HEK293 (cell line): ENCODE data around the gene LRP1B.

Source experiments
- CTCF ChIA-PET: fragments of 350-600 bp; formaldehyde crosslinking; extraction: SDS; loops from one replicate; lab custom pipeline; 2021; ENCODE audit warnings: antibody characterized with exemption; lab: Yijun Ruan, JAX
- POLR2A ChIA-PET: fragments of 300-600 bp; formaldehyde crosslinking; extraction: SDS; loops from one replicate; lab custom pipeline; 2020; ENCODE audit warnings: antibody characterized with exemption, inconsistent platforms; lab: Yijun Ruan, JAX
- H3K27ac ChIP-seq: fragments of 200-500 bp; sonication (Bioruptor generic); 2 replicates; pipeline ENCODE4 v1.5.1; 2014; ENCODE audit warnings: low read depth, low read length, control low read depth, inconsistent platforms; ENCODE audit errors: extremely low read depth
- H3K36me3 ChIP-seq, 2 experiments: fragments of 200-500 bp in 1 of 2; sonication (Bioruptor generic) in 1 of 2; 1 replicate in 1 of 2; 2 replicates in 1 of 2; pipeline ENCODE4 v1.5.1; 2014 to 2017; ENCODE audit warnings: inconsistent platforms in 2 of 2, low read length in 2 of 2; ENCODE audit not compliant: control insufficient read depth in 2 of 2, insufficient read depth in 1 of 2
- H3K4me1 ChIP-seq: fragments of 200-500 bp; sonication (Bioruptor generic); 2 replicates; pipeline ENCODE4 v1.5.1; 2014; ENCODE audit warnings: mild to moderate bottlenecking, low read length, inconsistent platforms; ENCODE audit not compliant: control insufficient read depth, insufficient read depth
- H3K4me3 ChIP-seq: 2 replicates; pipeline ENCODE4 v1.5.1; 2011; ENCODE audit warnings: low read depth, mild to moderate bottlenecking, control low read depth, low read length, moderate library complexity
- H3K9me3 ChIP-seq: fragments of 200-500 bp; sonication (Bioruptor generic); 2 replicates; pipeline ENCODE4 v1.5.1; 2014; ENCODE audit warnings: low read depth, low read length, inconsistent platforms; ENCODE audit not compliant: control insufficient read depth, insufficient read depth
- GLIS1 ChIP-seq: fragments of 450-650 bp; formaldehyde crosslinking; IDR thresholded peaks from 2 replicates; pipeline ENCODE4 v1.5.1; 2016; ENCODE audit warnings: missing biosample characterization, missing genetic modification characterization
- SETDB1 ChIP-seq: IDR thresholded peaks from one replicate; pipeline ENCODE4 v1.6.1; 2017; ENCODE audit warnings: mild to moderate bottlenecking, low read length, moderate library complexity, mixed read lengths; ENCODE audit not compliant: insufficient read length
- ZFP41 ChIP-seq: fragments of 450-650 bp; formaldehyde crosslinking; IDR thresholded peaks from 2 replicates; pipeline ENCODE4 v1.5.1; 2016; ENCODE audit warnings: missing biosample characterization, missing genetic modification characterization, borderline replicate concordance
- ZNF148 ChIP-seq: fragments of 450-650 bp; formaldehyde crosslinking; IDR thresholded peaks from 2 replicates; pipeline ENCODE4 v1.5.0; 2017; ENCODE audit warnings: missing biosample characterization, missing genetic modification characterization, borderline replicate concordance
- ZNF37A ChIP-seq: fragments of 450-650 bp; IDR thresholded peaks from 2 replicates; pipeline ENCODE4 v1.5.1; 2018; ENCODE audit warnings: missing biosample characterization, missing genetic modification characterization
- ZNF514 ChIP-seq: fragments of 450-650 bp; formaldehyde crosslinking; IDR thresholded peaks from 2 replicates; pipeline ENCODE4 v1.5.1; 2016; ENCODE audit warnings: missing biosample characterization, missing genetic modification characterization
- ZNF521 ChIP-seq: fragments of 450-650 bp; formaldehyde crosslinking; IDR thresholded peaks from 2 replicates; pipeline ENCODE4 v1.5.1; 2017; ENCODE audit warnings: missing biosample characterization, mild to moderate bottlenecking, missing genetic modification characterization
- ZNF660 ChIP-seq: fragments of 450-650 bp; IDR thresholded peaks from 2 replicates; pipeline ENCODE4 v1.5.1; 2018; ENCODE audit warnings: missing biosample characterization, mild to moderate bottlenecking, missing genetic modification characterization
- ZNF664 ChIP-seq: fragments of 450-650 bp; formaldehyde crosslinking; IDR thresholded peaks from 2 replicates; pipeline ENCODE4 v1.5.1; 2016; ENCODE audit warnings: missing biosample characterization, missing genetic modification characterization
- ZNF670 ChIP-seq: fragments of 450-650 bp; formaldehyde crosslinking; IDR thresholded peaks from 2 replicates; pipeline ENCODE4 v1.5.1; 2016; ENCODE audit warnings: missing biosample characterization, missing genetic modification characterization, low read depth
- ZNF677 ChIP-seq: fragments of 450-650 bp; IDR thresholded peaks from 2 replicates; pipeline ENCODE4 v1.5.0; 2018; ENCODE audit warnings: missing biosample characterization, mild to moderate bottlenecking, missing genetic modification characterization, moderate library complexity
- TF ChIP-seq, protein P1 (sequence below): fragments of 450-650 bp; formaldehyde crosslinking; IDR thresholded peaks from 2 replicates; pipeline ENCODE4 v1.5.1; 2016; ENCODE audit warnings: missing biosample characterization, missing genetic modification characterization
- TF ChIP-seq, protein P2 (sequence below): fragments of 450-650 bp; formaldehyde crosslinking; IDR thresholded peaks from 2 replicates; pipeline ENCODE4 v1.5.1; 2016; ENCODE audit warnings: missing biosample characterization, missing genetic modification characterization
- TF ChIP-seq, protein P3 (sequence below): fragments of 450-650 bp; formaldehyde crosslinking; IDR thresholded peaks from 2 replicates; pipeline ENCODE4 v1.5.1; 2016; ENCODE audit warnings: missing biosample characterization, missing genetic modification characterization
- TF ChIP-seq, protein P4 (sequence below): fragments of 450-650 bp; formaldehyde crosslinking; IDR thresholded peaks from 2 replicates; pipeline ENCODE4; 2016; ENCODE audit warnings: missing biosample characterization, missing genetic modification characterization

The LRP1B gene

DNA sequence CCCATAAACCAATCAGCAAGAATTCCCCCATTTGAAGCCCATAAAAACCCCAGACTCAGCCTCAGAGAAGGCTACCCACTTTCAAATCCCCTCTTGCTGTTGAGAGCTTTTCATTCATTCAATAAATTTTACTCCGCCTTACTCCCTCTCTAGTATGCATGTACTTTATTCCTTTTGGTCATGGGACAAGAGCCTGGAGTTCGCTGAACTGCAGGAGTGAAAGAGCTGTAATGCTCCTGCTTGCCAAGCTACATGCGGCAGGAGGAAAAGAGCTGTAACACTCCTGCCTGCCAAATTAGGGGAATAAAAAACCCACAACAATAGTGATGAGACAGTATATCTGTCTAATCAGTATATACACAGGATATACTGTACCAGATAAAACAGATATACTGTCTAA, 1261.7 kb downstream of the LRP1B start:
- ChIA-PET POLR2A (no interaction called here), CTCF (interaction anchor here (0.7 kb wide), 2 partner anchors 43 to 625 kb away, joined by 3 read pairs; no protein-coding TSS in a partner anchor)
- TF ChIP-seq ZNF677 (tag by site-specific recombination) (no peak), ZNF514 (tag by site-specific recombination) (no peak), ZNF37A (tag by site-specific recombination) (no peak), ZNF664 (tag by site-specific recombination) (no peak), GLIS1 (tag by site-specific recombination) (no peak), ZNF660 (tag by site-specific recombination) (no peak)
- TF ChIP-seq, protein P1, sequence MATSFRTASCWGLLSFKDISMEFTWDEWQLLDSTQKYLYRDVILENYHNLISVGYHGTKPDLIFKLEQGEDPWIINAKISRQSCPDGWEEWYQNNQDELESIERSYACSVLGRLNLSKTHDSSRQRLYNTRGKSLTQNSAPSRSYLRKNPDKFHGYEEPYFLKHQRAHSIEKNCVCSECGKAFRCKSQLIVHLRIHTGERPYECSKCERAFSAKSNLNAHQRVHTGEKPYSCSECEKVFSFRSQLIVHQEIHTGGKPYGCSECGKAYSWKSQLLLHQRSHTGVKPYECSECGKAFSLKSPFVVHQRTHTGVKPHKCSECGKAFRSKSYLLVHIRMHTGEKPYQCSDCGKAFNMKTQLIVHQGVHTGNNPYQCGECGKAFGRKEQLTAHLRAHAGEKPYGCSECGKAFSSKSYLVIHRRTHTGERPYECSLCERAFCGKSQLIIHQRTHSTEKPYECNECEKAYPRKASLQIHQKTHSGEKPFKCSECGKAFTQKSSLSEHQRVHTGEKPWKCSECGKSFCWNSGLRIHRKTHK (tag by site-specific recombination) = no peak
- TF ChIP-seq, protein P2, sequence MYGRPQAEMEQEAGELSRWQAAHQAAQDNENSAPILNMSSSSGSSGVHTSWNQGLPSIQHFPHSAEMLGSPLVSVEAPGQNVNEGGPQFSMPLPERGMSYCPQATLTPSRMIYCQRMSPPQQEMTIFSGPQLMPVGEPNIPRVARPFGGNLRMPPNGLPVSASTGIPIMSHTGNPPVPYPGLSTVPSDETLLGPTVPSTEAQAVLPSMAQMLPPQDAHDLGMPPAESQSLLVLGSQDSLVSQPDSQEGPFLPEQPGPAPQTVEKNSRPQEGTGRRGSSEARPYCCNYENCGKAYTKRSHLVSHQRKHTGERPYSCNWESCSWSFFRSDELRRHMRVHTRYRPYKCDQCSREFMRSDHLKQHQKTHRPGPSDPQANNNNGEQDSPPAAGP (tag by site-specific recombination) = no peak
- TF ChIP-seq, protein P3, sequence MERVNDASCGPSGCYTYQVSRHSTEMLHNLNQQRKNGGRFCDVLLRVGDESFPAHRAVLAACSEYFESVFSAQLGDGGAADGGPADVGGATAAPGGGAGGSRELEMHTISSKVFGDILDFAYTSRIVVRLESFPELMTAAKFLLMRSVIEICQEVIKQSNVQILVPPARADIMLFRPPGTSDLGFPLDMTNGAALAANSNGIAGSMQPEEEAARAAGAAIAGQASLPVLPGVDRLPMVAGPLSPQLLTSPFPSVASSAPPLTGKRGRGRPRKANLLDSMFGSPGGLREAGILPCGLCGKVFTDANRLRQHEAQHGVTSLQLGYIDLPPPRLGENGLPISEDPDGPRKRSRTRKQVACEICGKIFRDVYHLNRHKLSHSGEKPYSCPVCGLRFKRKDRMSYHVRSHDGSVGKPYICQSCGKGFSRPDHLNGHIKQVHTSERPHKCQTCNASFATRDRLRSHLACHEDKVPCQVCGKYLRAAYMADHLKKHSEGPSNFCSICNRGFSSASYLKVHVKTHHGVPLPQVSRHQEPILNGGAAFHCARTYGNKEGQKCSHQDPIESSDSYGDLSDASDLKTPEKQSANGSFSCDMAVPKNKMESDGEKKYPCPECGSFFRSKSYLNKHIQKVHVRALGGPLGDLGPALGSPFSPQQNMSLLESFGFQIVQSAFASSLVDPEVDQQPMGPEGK (tag by site-specific recombination) = no peak
- TF ChIP-seq, protein P4, sequence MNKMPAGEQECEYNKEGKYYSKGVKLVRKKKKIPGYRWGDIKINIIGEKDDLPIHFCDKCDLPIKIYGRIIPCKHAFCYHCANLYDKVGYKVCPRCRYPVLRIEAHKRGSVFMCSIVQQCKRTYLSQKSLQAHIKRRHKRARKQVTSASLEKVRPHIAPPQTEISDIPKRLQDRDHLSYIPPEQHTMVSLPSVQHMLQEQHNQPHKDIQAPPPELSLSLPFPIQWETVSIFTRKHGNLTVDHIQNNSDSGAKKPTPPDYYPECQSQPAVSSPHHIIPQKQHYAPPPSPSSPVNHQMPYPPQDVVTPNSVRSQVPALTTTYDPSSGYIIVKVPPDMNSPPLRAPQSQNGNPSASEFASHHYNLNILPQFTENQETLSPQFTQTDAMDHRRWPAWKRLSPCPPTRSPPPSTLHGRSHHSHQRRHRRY = no peak
- Histone ChIP-seq H3K36me3 (no peaks in the 10 kb centered on the region), H3K4me1 (no peaks in the 10 kb centered on the region), H3K27ac (no peak overlapping the region), H3K9me3 (no peaks in the 10 kb centered on the region; the same call in 1 of the 2 replicates), H3K4me3 (no peak overlapping the region)

GRCh38 chr2:140865837-140866236, 1265.0 kb downstream of the LRP1B start:
- no peaks in the 10 kb centered on the region for H3K9me3 ChIP-seq
- POLR2A ChIA-PET = no interaction called here
- no peaks in the 10 kb centered on the region for H3K36me3 ChIP-seq
- TF ChIP-seq ZNF670 (tag by site-specific recombination) (no peak), SETDB1 (no peak), ZFP41 (tag by site-specific recombination) (no peak), ZNF521 (tag by site-specific recombination) (no peak), ZNF148 (tag by site-specific recombination) (no peak)
- H3K27ac ChIP-seq = no peak overlapping the region
- H3K4me3 ChIP-seq = no peak overlapping the region
- no peaks in the 10 kb centered on the region for H3K4me1 ChIP-seq
- CTCF ChIA-PET = interaction anchor here (0.7 kb wide), 1 partner anchor 216 kb away, joined by 3 read pairs; no protein-coding TSS in a partner anchor
